ENCODE results near the gene HBD.
"Not testable (repeated sequence)": the region's sequence is repeated elsewhere in the genome, so short reads cannot be mapped to it uniquely, and the experiment has no call there.

DNA sequence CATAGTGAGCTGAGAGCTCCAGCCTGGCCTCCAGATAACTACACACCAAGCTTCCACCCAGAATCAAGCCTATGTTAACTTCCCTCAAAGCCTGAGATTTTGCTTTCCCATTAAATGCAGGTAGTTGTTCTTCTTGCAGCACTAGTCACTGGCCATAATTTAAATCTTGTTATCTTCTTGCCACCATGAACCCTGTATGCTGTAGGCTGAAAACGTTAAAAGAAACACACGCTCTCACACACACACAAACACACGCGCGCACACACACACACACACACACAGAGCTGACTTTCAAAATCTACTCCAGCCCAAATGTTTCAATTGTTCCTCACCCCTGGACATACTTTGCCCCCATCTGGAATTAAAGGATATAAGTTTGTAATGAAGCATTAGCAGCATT lies 19.2 kb upstream of the HBD start:
- not testable (repeated sequence) for TF ChIP-seq ZNF830 (tag by site-specific recombination; IDR thresholded peaks at IDR 0.05; ENCODE audit: low read depth); OVOL3 (tag by site-specific recombination; IDR thresholded peaks at IDR 0.05); ZNF302 (tag by site-specific recombination; IDR thresholded peaks at IDR 0.05; ENCODE audit: low read depth); ZBTB17 (tag by site-specific recombination; IDR thresholded peaks at IDR 0.05); ZNF558 (tag by site-specific recombination; IDR thresholded peaks at IDR 0.05); ZNF670 (tag by site-specific recombination; IDR thresholded peaks at IDR 0.05; ENCODE audit: low read depth); ZNF777 (tag by site-specific recombination; IDR thresholded peaks at IDR 0.05; ENCODE audit: borderline replicate concordance); GLI4 (tag by site-specific recombination; IDR thresholded peaks at IDR 0.05); KLF7 (tag by site-specific recombination; IDR thresholded peaks at IDR 0.05; ENCODE audit: borderline replicate concordance)
- TF ChIP-seq, protein P1, sequence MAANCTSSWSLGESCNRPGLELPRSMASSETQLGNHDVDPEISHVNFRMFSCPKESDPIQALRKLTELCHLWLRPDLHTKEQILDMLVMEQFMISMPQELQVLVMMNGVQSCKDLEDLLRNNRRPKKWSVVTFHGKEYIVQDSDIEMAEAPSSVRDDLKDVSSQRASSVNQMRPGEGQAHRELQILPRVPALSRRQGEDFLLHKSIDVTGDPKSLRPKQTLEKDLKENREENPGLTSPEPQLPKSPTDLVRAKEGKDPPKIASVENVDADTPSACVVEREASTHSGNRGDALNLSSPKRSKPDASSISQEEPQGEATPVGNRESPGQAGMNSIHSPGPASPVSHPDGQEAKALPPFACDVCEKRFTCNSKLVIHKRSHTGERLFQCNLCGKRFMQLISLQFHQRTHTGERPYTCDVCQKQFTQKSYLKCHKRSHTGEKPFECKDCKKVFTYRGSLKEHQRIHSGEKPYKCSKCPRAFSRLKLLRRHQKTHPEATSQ (tag by site-specific recombination; IDR thresholded peaks at IDR 0.05), result not testable (repeated sequence)
- TF ChIP-seq, protein P2, sequence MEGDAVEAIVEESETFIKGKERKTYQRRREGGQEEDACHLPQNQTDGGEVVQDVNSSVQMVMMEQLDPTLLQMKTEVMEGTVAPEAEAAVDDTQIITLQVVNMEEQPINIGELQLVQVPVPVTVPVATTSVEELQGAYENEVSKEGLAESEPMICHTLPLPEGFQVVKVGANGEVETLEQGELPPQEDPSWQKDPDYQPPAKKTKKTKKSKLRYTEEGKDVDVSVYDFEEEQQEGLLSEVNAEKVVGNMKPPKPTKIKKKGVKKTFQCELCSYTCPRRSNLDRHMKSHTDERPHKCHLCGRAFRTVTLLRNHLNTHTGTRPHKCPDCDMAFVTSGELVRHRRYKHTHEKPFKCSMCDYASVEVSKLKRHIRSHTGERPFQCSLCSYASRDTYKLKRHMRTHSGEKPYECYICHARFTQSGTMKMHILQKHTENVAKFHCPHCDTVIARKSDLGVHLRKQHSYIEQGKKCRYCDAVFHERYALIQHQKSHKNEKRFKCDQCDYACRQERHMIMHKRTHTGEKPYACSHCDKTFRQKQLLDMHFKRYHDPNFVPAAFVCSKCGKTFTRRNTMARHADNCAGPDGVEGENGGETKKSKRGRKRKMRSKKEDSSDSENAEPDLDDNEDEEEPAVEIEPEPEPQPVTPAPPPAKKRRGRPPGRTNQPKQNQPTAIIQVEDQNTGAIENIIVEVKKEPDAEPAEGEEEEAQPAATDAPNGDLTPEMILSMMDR (tag by site-specific recombination; IDR thresholded peaks at IDR 0.05), result not testable (repeated sequence)

All from HEK293 (cell line).